ENCODE data around the gene CEP83.
"Not testable (repeated sequence)": the region's sequence is repeated elsewhere in the genome, so short reads cannot be mapped to it uniquely, and the experiment has no call there.

Gene CEP83

GRCh38 chr12:94379479-94380113 lies 80.1 kb downstream of the CEP83 start:
- DNase-seq = no peak

GRCh38 chr12:94377599-94377998 lies 82.1 kb downstream of the CEP83 start:
- DNase-seq = no peak

- DNase-seq = no peak
Observed at GRCh38 chr12:94374124-94374523, 85.5 kb downstream of the CEP83 start.

GRCh38 chr12:94372461-94372860 lies 87.2 kb downstream of the CEP83 start:
- DNase-seq = no peak

GRCh38 chr12:94362653-94363052 lies 97.0 kb downstream of the CEP83 start:
- DNase-seq = no peak

GRCh38 chr12:94359761-94360160 lies 99.9 kb downstream of the CEP83 start:
- DNase-seq = no peak

- DNase-seq = no peak
Observed at GRCh38 chr12:94353130-94353529, 106.5 kb downstream of the CEP83 start.

- no peak for DNase-seq
Observed at GRCh38 chr12:94340573-94340972, 119.1 kb downstream of the CEP83 start.

GRCh38 chr12:94338006-94338794 lies 121.5 kb downstream of the CEP83 start:
- no peak for DNase-seq

- DNase-seq = no peak
Observed at GRCh38 chr12:94336211-94336925, 123.3 kb downstream of the CEP83 start.

- no peak for DNase-seq
Observed at GRCh38 chr12:94333396-94333795, 126.3 kb downstream of the CEP83 start.

- DNase-seq = no peak
Observed at GRCh38 chr12:94329366-94329765, 130.3 kb downstream of the CEP83 start.

GRCh38 chr12:94327809-94328208 lies 131.9 kb downstream of the CEP83 start:
- no peak for DNase-seq

GRCh38 chr12:94326727-94327126 lies 132.9 kb downstream of the CEP83 start:
- DNase-seq = no peak

- no peak for DNase-seq
Observed at GRCh38 chr12:94326234-94326633, 133.4 kb downstream of the CEP83 start.

GRCh38 chr12:94322346-94322745 lies 137.3 kb downstream of the CEP83 start:
- no peak for DNase-seq

- DNase-seq = no peak
Observed at GRCh38 chr12:94320109-94320508, 139.6 kb downstream of the CEP83 start.

GRCh38 chr12:94318181-94318580 lies 141.5 kb downstream of the CEP83 start:
- DNase-seq = no peak

- not testable (repeated sequence) for DNase-seq
Observed at GRCh38 chr12:94316600-94316999, 143.1 kb downstream of the CEP83 start.

- DNase-seq = no peak
Observed at GRCh38 chr12:94312378-94312777, 147.3 kb downstream of the CEP83 start.

- no peak for DNase-seq
Observed at GRCh38 chr12:94309373-94309772, 150.3 kb downstream of the CEP83 start.

GRCh38 chr12:94308612-94309011 lies 151.1 kb downstream of the CEP83 start:
- no peak for DNase-seq

GRCh38 chr12:94305130-94305957 lies 154.3 kb downstream of the CEP83 start:
- DNase-seq = no peak
